Upper lobe of right lung (tissue), 1 donor: Measurements from ENCODE around the gene TMEM208. TPM values are rescaled to one million over a fixed set of nuclear protein-coding genes. Genes with fewer than 3 reads are reported as not detected.

Experiments used
- ATAC-seq: fragments of 200-7000 bp; cut with Tn5 transposase; one replicate; pipeline ENCODE4 v1.9.1; 2020; ENCODE audit warnings: mild to moderate bottlenecking, moderate library complexity
- DNase-seq: peaks from one replicate; pipeline ENCODE4 v3.0.0-alpha.2; 2020
- H3K27ac ChIP-seq: fragments of 200-600 bp; one replicate; pipeline ENCODE4 v1.8.0; 2022
- H3K27me3 ChIP-seq: fragments of 200-600 bp; one replicate; pipeline ENCODE4 v1.8.0; 2022; ENCODE audit warnings: mild to moderate bottlenecking
- H3K36me3 ChIP-seq: fragments of 200-600 bp; one replicate; pipeline ENCODE4 v1.8.0; 2022
- H3K4me1 ChIP-seq: fragments of 200-600 bp; one replicate; pipeline ENCODE4 v1.8.0; 2022
- H3K4me3 ChIP-seq: fragments of 200-600 bp; one replicate; pipeline ENCODE4 v1.8.0; 2022; ENCODE audit warnings: mild to moderate bottlenecking
- H3K9me3 ChIP-seq: fragments of 200-600 bp; one replicate; pipeline ENCODE4 v1.8.0; 2022
- CTCF ChIP-seq: fragments of 200-600 bp; IDR thresholded peaks from one replicate; pipeline ENCODE4 v1.8.0; 2022; ENCODE audit warnings: antibody characterized with exemption
- intact Hi-C: fragments of 100-400 bp; cut with DNase I; formaldehyde crosslinking; loops from one replicate; pipeline ENCODE4 v1.11.0; 2022
- microRNA-seq: library from miRNA; unstranded; fragments of <30 nt; microRNA quantifications from one replicate; pipeline ENCODE4 v1.2.0, GENCODE V29; 2020; ENCODE audit warnings: borderline microRNAs expressed
- total RNA-seq: library from RNA; stranded (reverse); fragmentation: NEBNext Ultra II Directional; extraction: Animal tissue kit (Norgen Biotek cat#: 25700); gene quantifications from one replicate; pipeline ENCODE4 v1.2.1, GENCODE V29; 2021
- donor health status: DM: no; HTN: yes; CAD: no; lungs with severe emphysema.

The TMEM208 gene
- total RNA-seq, 1 donor from 2014 or later: 39.3 TPM

- intact Hi-C loops: loop anchor here (10.0 kb wide), 1 partner anchor 117 kb away; the partner anchor contains the start of gene TPPP3
- no peak for DNase-seq
- no peak for TF ChIP-seq CTCF
- no peak for ATAC-seq
- Histone ChIP-seq H3K9me3 (no peaks in the 10 kb centered on the region), H3K36me3 (peaks cover 8% of the 10 kb centered on the region), H3K4me1 (peaks cover 15% of the 10 kb centered on the region), H3K27me3 (no peaks in the 10 kb centered on the region), H3K27ac (peak overlapping the region; percentile 66), H3K4me3 (peak overlapping the region; percentile 68)
These were observed 51.3 kb downstream of the TMEM208 start for GRCh38 chr16:67277999-67278772.

Small RNA genes within 50 kb of the gene (microRNA-seq; reads per million reads assigned to microRNA genes)
- gene MIR328: 71.2 reads per million, percentile 62 among the genes with 10 or more reads in this experiment

Other genes starting within 250 kb of the TMEM208 start
- gene CES4A, start 238.5 kb upstream of the TMEM208 start, total RNA-seq: 13.3 TPM
- 63.0 TPM for gene CBFB, start 198.0 kb upstream of the TMEM208 start, total RNA-seq
- gene PHAF1, start 117.2 kb upstream of the TMEM208 start, total RNA-seq: 16.4 TPM
- 19.3 TPM for gene B3GNT9, start 76.1 kb upstream of the TMEM208 start, total RNA-seq
- gene TRADD, start 67.2 kb upstream of the TMEM208 start, total RNA-seq: 24.1 TPM
- gene FBXL8, start 67.2 kb upstream of the TMEM208 start, total RNA-seq: 34.1 TPM
- 87.8 TPM for gene HSF4, start 62.4 kb upstream of the TMEM208 start, total RNA-seq
- 59.7 TPM for gene NOL3, start 56.6 kb upstream of the TMEM208 start, total RNA-seq
- 28.4 TPM for gene MATCAP1, start 43.2 kb upstream of the TMEM208 start, total RNA-seq
- 17.1 TPM for gene EXOC3L1, start 37.0 kb upstream of the TMEM208 start, total RNA-seq
- 68.2 TPM for gene E2F4, start 35.0 kb upstream of the TMEM208 start, total RNA-seq
- 17.5 TPM for gene ELMO3, start 28.0 kb upstream of the TMEM208 start, total RNA-seq
- gene FHOD1, start 20.4 kb downstream of the TMEM208 start, total RNA-seq: 94.9 TPM
- gene SLC9A5, start 21.8 kb downstream of the TMEM208 start, total RNA-seq: 2.4 TPM
- gene PLEKHG4, start 52.4 kb downstream of the TMEM208 start, total RNA-seq: 16.2 TPM
- gene KCTD19, start 99.6 kb downstream of the TMEM208 start, total RNA-seq: 1.4 TPM
- 27.4 TPM for gene LRRC36, start 99.7 kb downstream of the TMEM208 start, total RNA-seq
- gene TPPP3, start 166.4 kb downstream of the TMEM208 start, total RNA-seq: 29.7 TPM
- 11.1 TPM for gene ZDHHC1, start 189.3 kb downstream of the TMEM208 start, total RNA-seq
- gene HSD11B2, start 204.0 kb downstream of the TMEM208 start, total RNA-seq: 2.2 TPM